B cell (primary cell): ENCODE results near the gene SEMA3F. TPM values are rescaled to one million over a fixed set of nuclear protein-coding genes. Genes with fewer than 3 reads are reported as not detected.

ENCODE experiments used
- ATAC-seq: fragments of 200-7000 bp; cut with Tn5 transposase; one replicate; pipeline ENCODE4 v1.10.0; 2021; ENCODE audit warnings: low read depth, mild to moderate bottlenecking, moderate number of reproducible peaks, moderate library complexity
- CTCF ChIA-PET: fragments of 350-600 bp; sonication (Branson Sonifier 250); formaldehyde crosslinking; loops from one replicate; lab custom pipeline; 2021; ENCODE audit warnings: antibody characterized with exemption, inconsistent platforms; lab: Charles Lee
- POLR2A ChIA-PET: fragments of 350-600 bp; sonication (Branson Sonifier 250); formaldehyde crosslinking; loops from one replicate; lab custom pipeline; 2021; ENCODE audit warnings: antibody characterized with exemption; lab: Charles Lee
- DNase-seq: peaks from one replicate; pipeline ENCODE4 v3.0.0; 2013
- H2AFZ ChIP-seq: 2 replicates; pipeline ENCODE4 v1.6.1; 2012; ENCODE audit warnings: mild to moderate bottlenecking, low read depth, low read length; ENCODE audit not compliant: insufficient read depth, poor library complexity, severe bottlenecking
- H3K27ac ChIP-seq, 2 donors: 1 replicate in 1 of 2; 2 replicates in 1 of 2; pipeline ENCODE4 v1.5.1; 2012 to 2013; ENCODE audit warnings: low read length in 2 of 2, mild to moderate bottlenecking in 2 of 2, moderate library complexity in 1 of 2
- H3K27me3 ChIP-seq, 4 experiments: fragments of 200-600 bp in 1 of 4; sonication (generic) in 1 of 4; replicated peaks in 1 of 4; 1 replicate in 2 of 4; 2 replicates in 2 of 4; pipeline versions ENCODE4 v1.6.1 to v1.7.0; 2013 to 2016; ENCODE audit warnings: low read length in 3 of 4, mild to moderate bottlenecking in 2 of 4, mixed read lengths in 1 of 4, moderate library complexity in 1 of 4; ENCODE audit not compliant: insufficient read depth in 4 of 4, control insufficient read depth in 3 of 4; ENCODE audit errors: control extremely low read depth in 1 of 4
- H3K36me3 ChIP-seq, 2 experiments: replicated peaks in 1 of 2; 1 replicate in 1 of 2; 2 replicates in 1 of 2; pipeline versions ENCODE4 v1.6.1 to v1.7.1; 2013; ENCODE audit warnings: low read length in 1 of 2; ENCODE audit not compliant: insufficient read depth in 2 of 2, control insufficient read depth in 1 of 2; ENCODE audit errors: control extremely low read depth in 1 of 2, extremely low read depth in 1 of 2
- H3K4me1 ChIP-seq, 2 donors: fragments of 200-600 bp in 1 of 2; sonication (generic) in 1 of 2; 1 replicate in 1 of 2; 2 replicates in 1 of 2; pipeline versions ENCODE4 v1.5.1 to v1.6.1; 2013 to 2017; ENCODE audit warnings: low read length in 2 of 2; ENCODE audit not compliant: control insufficient read depth in 2 of 2, insufficient read depth in 2 of 2
- H3K4me2 ChIP-seq: replicated peaks from 2 replicates; pipeline ENCODE3; 2012; ENCODE audit warnings: mild to moderate bottlenecking, low read depth, low read length; ENCODE audit not compliant: poor library complexity, severe bottlenecking
- H3K4me3 ChIP-seq, 5 experiments: fragments of 200-600 bp in 1 of 5; sonication (generic) in 1 of 5; 1 replicate in 3 of 5; 2 replicates in 2 of 5; pipeline versions ENCODE4 v1.5.1 to v1.7.0; 2011 to 2016; ENCODE audit warnings: low read length in 4 of 5, mild to moderate bottlenecking in 4 of 5, low read depth in 2 of 5, control low read depth in 1 of 5, moderate library complexity in 1 of 5; ENCODE audit not compliant: insufficient read depth in 1 of 5; ENCODE audit errors: control extremely low read depth in 1 of 5, extremely low read depth in 1 of 5
- H3K79me2 ChIP-seq: fragments of 200-600 bp; sonication (generic); one replicate; pipeline ENCODE4 v1.6.0; 2016; ENCODE audit warnings: low read length; ENCODE audit not compliant: control insufficient read depth, insufficient read depth
- H3K9ac ChIP-seq: fragments of 200-600 bp; sonication (generic); 2 replicates; pipeline ENCODE4 v1.6.1; 2017; ENCODE audit warnings: mild to moderate bottlenecking, low read length, moderate library complexity
- H3K9me3 ChIP-seq, 3 donors: one replicate each; pipeline versions ENCODE4 v1.6.1 to v1.7.1; 2013; ENCODE audit warnings: low read length in 2 of 3; ENCODE audit not compliant: control insufficient read depth in 2 of 3, insufficient read depth in 1 of 3; ENCODE audit errors: control extremely low read depth in 1 of 3
- H4K20me1 ChIP-seq: 2 replicates; pipeline ENCODE4 v1.6.0; 2012; ENCODE audit warnings: mild to moderate bottlenecking, low read length; ENCODE audit not compliant: insufficient read depth, control insufficient read depth, poor library complexity, severe bottlenecking
- H3K27ac Mint-ChIP-seq: one replicate; pipeline ENCODE4 v1.8.0; 2021; ENCODE audit warnings: mixed read lengths
- H3K27me3 Mint-ChIP-seq: one replicate; pipeline ENCODE4 v1.8.0; 2021; ENCODE audit warnings: mixed read lengths
- H3K4me1 Mint-ChIP-seq: one replicate; pipeline ENCODE4 v1.8.0; 2021; ENCODE audit warnings: mixed read lengths
- H3K4me3 Mint-ChIP-seq: one replicate; pipeline ENCODE4 v1.8.0; 2021; ENCODE audit warnings: mixed read lengths
- H3K9me3 Mint-ChIP-seq: one replicate; pipeline ENCODE4 v1.8.0; 2022; ENCODE audit warnings: mixed read lengths; ENCODE audit not compliant: insufficient read depth
- EZH2 ChIP-seq: IDR thresholded peaks from 2 replicates; pipeline ENCODE4 v1.6.1; 2012; ENCODE audit warnings: borderline replicate concordance, low read depth, mild to moderate bottlenecking, moderate library complexity, low read length; ENCODE audit not compliant: insufficient read depth, poor library complexity, severe bottlenecking
- whole genome bisulfite sequencing: methylation state at CpG from one replicate; pipeline ENCODE4 v1.1.5; 2013; ENCODE audit warnings: missing lambda C conversion rate; ENCODE audit not compliant: insufficient coverage; 5-methylcytosine and 5-hydroxymethylcytosine counted together
- intact Hi-C: fragments of 100-400 bp; cut with micrococcal nuclease; formaldehyde crosslinking; loops from one replicate; pipeline ENCODE4 v1.10.0; 2022
- polyA plus RNA-seq: library from polyadenylated mRNA; depleted of rRNA; stranded (reverse); fragments of >200 nt; gene quantifications from 2 replicates; pipeline ENCODE4 v1.2.3, GENCODE V29; 2012
- total RNA-seq, 2 donors: library from RNA; stranded (reverse); fragments of 120-200 nt in 1 of 2; gene quantifications; 1 replicate in 1 of 2; 2 replicates in 1 of 2; pipeline versions ENCODE4 v1.2.3 to v1.2.4, GENCODE V29; 2013 to 2022
- TF ChIP-seq, protein P1 (sequence below): fragments of 200-600 bp; IDR thresholded peaks from one replicate; pipeline ENCODE4 v1.8.0; 2022; ENCODE audit warnings: antibody characterized with exemption, mild to moderate bottlenecking

The SEMA3F gene
- total and polyA plus RNA-seq, 2 donors (not counting 1 experiment from before 2014, with no cell fraction given), result 0.27 TPM; not detected in 1

- Histone ChIP-seq H3K4me1 (no peaks in the 10 kb centered on the region), H3K36me3 (peaks cover 13 to 40% of the 10 kb centered on the region in 2 experiments), H3K4me2 (no peak overlapping the region), H3K9me3 (no peaks in the 10 kb centered on the region), H3K79me2 (no peaks in the 10 kb centered on the region), H2AFZ (no peak overlapping the region), H3K27me3 (peaks cover 0 to 2% (median 0%) of the 10 kb centered on the region in 4 experiments), H3K9ac (no peak overlapping the region), H3K27ac (no peak overlapping the region), H4K20me1 (peaks cover 24% of the 10 kb centered on the region), H3K4me3 (no peak overlapping the region)
- DNase-seq, result no peak
- peaks cover 2% of the 10 kb centered on the region for H3K4me1 Mint-ChIP-seq
- H3K4me3 Mint-ChIP-seq, result no peak overlapping the region
- TF ChIP-seq, protein P1, sequence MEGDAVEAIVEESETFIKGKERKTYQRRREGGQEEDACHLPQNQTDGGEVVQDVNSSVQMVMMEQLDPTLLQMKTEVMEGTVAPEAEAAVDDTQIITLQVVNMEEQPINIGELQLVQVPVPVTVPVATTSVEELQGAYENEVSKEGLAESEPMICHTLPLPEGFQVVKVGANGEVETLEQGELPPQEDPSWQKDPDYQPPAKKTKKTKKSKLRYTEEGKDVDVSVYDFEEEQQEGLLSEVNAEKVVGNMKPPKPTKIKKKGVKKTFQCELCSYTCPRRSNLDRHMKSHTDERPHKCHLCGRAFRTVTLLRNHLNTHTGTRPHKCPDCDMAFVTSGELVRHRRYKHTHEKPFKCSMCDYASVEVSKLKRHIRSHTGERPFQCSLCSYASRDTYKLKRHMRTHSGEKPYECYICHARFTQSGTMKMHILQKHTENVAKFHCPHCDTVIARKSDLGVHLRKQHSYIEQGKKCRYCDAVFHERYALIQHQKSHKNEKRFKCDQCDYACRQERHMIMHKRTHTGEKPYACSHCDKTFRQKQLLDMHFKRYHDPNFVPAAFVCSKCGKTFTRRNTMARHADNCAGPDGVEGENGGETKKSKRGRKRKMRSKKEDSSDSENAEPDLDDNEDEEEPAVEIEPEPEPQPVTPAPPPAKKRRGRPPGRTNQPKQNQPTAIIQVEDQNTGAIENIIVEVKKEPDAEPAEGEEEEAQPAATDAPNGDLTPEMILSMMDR, result no peak
- TF ChIP-seq EZH2, result no peak
- CTCF ChIA-PET, result interaction anchor here (0.6 to 4.6 kb wide), 11 partner anchors 9 to 1261 kb away, joined by 3 to 28 read pairs (median 4); partner anchors contain the start of gene GNAT1
- intact Hi-C loops, result no loop called here
- H3K27me3 Mint-ChIP-seq, result no peaks in the 10 kb centered on the region
- 84% methylated on average over 2 of the region's 2 CpGs for WGBS
- no peak overlapping the region for H3K27ac Mint-ChIP-seq
- POLR2A ChIA-PET, result interaction anchor here (0.6 kb wide), 1 partner anchor 43 kb away, joined by 3 read pairs; no protein-coding TSS in a partner anchor
- H3K9me3 Mint-ChIP-seq, result no peaks in the 10 kb centered on the region
- ATAC-seq, result no peak
These were observed 33.1 kb upstream of the SEMA3F start for GRCh38 chr3:50122071-50122470.

DNA sequence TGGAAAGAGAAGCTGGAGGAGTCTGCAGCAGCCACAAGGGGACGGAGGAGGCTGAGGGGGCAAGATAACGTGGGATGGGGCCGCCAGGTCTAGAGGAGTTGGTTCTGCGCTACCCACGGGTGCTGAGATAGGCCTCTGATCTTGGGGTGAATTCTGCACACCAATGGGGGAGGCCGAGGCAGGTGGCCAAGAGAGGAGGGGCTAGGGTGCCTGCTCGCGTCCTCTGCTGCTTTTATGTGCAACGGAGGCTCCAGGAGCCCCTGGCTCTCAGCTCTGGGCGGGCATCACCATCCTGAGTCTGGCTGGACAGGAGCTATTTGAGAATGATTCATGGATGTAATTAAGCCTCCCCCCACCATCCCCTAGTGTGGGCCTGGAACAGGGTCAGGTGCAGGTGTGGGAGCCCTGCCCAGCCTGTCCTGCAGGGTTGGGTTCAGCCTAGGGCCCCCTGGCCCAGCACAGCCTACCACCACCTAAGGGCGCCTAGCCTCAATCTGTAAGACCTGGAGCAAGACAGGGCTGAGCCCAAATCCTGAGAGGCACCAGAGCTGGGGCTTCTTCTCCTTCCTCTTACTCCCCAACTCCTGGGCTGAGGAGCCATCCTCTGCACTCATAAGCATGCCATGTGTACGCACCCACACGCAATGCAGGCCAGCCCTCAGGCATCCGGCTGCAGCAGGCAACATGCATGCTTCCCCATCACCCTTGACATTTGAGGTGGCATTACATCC, 32.3 kb upstream of the SEMA3F start:
- Histone ChIP-seq H3K4me1 (no peaks in the 10 kb centered on the region), H3K4me2 (no peak overlapping the region), H3K4me3 (no peak overlapping the region), H3K36me3 (peaks cover 13 to 32% of the 10 kb centered on the region in 2 experiments), H3K27me3 (peaks cover 0 to 2% (median 0%) of the 10 kb centered on the region in 4 experiments), H3K9ac (no peak overlapping the region), H2AFZ (no peak overlapping the region), H4K20me1 (peaks cover 22% of the 10 kb centered on the region), H3K27ac (no peak overlapping the region), H3K79me2 (no peaks in the 10 kb centered on the region), H3K9me3 (no peaks in the 10 kb centered on the region)
- intact Hi-C loops, result no loop called here
- Mint-ChIP-seq H3K9me3 (no peaks in the 10 kb centered on the region), H3K27me3 (no peaks in the 10 kb centered on the region), H3K27ac (no peak overlapping the region), H3K4me1 (peaks cover 2% of the 10 kb centered on the region), H3K4me3 (no peak overlapping the region)
- 95% methylated on average over 12 of the region's 14 CpGs for WGBS
- DNase-seq (no peak), ATAC-seq (no peak)
- POLR2A ChIA-PET, result interaction anchor here (0.6 to 0.8 kb wide), 2 partner anchors 10 to 43 kb away, joined by 3 read pairs; no protein-coding TSS in a partner anchor
- no peak for TF ChIP-seq EZH2
- TF ChIP-seq, protein P1, result no peak
- CTCF ChIA-PET, result interaction anchor here (0.9 to 4.6 kb wide), 12 partner anchors 8 to 149 kb away, joined by 3 to 28 read pairs (median 4); partner anchors contain the start of gene GNAT1
